Fibroblast of skin of scalp (primary cell): Measurements from ENCODE around the gene CAPZA2.
"Not testable (repeated sequence)": the region's sequence is repeated elsewhere in the genome, so short reads cannot be mapped to it uniquely, and the experiment has no call there.

Source experiments
- DNase-seq: peaks from one replicate; pipeline ENCODE4 v3.0.0-alpha.2; 2013

CAPZA2 gene

GRCh38 chr7:116922545-116922944 is 60.2 kb downstream of the CAPZA2 start:
- DNase-seq, result no peak

GRCh38 chr7:116924741-116925140 is 62.4 kb downstream of the CAPZA2 start:
- peak; percentile 34 for DNase-seq

GRCh38 chr7:116929021-116929420 is 66.6 kb downstream of the CAPZA2 start:
- no peak for DNase-seq

GRCh38 chr7:116929914-116930913 is 67.8 kb downstream of the CAPZA2 start:
- DNase-seq, result peak; percentile 69

- DNase-seq, result no peak
Measured at GRCh38 chr7:116932566-116932965, 70.2 kb downstream of the CAPZA2 start.

DNA sequence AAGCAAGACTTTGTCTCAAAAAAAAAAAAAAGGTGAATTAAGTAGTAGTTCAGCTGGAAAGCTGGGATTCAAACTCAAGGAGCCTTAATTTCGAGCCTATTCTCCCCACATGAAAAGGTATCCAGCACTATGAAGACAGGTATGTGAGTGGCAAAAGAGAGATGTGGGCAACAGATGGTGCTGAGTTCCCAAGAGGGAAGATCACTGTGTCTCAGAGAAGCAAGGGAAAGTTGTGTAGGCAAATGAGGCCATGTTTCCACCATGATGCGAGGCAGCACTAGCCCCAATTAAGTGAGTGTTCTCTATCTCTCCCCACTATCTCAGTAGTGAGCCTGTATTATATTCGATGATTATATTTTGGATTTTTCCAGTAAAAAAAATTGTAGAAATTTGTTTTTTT is 71.1 kb downstream of the CAPZA2 start:
- DNase-seq, result no peak

DNA sequence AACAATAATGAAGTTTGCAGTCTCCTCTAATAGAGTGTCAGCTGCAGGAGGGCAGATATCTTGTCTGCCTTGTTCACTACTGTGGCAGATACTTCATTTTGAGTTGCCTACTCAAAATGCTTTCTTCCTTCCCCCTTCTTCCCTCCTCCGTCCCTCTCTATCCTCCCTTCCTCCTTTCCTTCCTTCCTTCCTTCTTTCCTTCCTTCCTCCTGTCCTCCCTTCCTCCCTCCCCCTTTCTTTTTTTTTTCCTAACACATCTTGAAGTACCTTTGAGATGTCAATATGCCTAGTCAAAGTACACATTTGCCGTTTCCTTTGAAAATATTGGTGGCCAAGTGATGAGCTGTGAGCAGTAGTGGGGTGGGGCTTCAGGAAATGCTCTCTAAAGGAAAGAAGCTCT is 72.2 kb downstream of the CAPZA2 start:
- no peak for DNase-seq

GRCh38 chr7:116936844-116937243 is 74.5 kb downstream of the CAPZA2 start:
- DNase-seq, result not testable (repeated sequence)

- DNase-seq, result no peak
Measured at GRCh38 chr7:116938678-116939077, 76.3 kb downstream of the CAPZA2 start.

DNA sequence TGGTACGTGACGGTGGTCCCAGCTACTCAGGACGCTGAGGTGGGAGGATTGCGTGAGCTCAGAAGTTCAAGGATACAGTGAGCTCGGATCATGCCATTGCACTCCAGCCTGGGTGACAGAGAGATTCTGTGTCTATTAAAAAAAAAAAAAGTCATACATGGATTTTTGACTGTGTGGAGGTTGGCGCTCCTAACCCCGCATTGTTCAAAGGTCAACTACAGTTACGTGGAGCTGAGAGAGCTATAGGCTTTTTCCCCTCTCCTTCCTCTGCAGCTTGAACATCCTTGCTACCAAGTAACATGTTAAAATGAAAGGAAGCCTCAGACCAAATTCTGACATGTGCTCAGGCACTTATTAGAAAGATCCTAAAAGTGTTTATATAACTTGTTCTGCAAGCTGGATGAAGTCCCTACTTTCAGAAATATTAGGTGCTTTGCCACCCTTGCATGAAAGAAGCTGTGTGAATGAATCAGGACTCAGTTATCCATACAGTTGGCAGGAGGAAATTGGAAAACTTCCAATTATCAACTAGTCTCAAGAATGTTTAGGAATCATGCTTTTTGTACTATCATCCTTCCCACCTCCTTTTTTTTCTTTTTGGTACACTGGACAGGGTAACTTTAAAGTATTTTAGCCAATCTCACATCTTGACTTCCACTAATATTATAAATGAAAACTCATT is 78.4 kb downstream of the CAPZA2 start:
- no peak for DNase-seq

DNA sequence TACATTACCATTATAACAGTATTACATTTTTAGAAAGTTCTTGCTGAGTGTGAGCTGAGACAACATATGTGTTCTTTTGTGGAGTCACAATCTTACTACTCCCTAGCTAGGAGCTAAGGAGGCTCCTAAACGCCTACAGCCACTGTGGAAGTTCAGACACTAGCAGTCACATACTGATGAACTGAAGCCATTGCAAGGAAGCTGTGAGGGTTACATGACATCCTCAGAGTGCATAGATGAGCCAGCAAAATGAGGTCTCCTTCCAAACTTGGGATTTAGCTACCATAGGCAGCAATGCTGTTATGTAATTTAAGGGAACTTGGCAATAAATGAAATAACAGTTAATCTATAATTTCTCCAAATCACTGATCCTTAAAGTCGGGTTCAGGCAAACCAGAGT is 80.1 kb downstream of the CAPZA2 start:
- no peak for DNase-seq

GRCh38 chr7:116948934-116949333 is 86.5 kb downstream of the CAPZA2 start:
- no peak for DNase-seq

DNA sequence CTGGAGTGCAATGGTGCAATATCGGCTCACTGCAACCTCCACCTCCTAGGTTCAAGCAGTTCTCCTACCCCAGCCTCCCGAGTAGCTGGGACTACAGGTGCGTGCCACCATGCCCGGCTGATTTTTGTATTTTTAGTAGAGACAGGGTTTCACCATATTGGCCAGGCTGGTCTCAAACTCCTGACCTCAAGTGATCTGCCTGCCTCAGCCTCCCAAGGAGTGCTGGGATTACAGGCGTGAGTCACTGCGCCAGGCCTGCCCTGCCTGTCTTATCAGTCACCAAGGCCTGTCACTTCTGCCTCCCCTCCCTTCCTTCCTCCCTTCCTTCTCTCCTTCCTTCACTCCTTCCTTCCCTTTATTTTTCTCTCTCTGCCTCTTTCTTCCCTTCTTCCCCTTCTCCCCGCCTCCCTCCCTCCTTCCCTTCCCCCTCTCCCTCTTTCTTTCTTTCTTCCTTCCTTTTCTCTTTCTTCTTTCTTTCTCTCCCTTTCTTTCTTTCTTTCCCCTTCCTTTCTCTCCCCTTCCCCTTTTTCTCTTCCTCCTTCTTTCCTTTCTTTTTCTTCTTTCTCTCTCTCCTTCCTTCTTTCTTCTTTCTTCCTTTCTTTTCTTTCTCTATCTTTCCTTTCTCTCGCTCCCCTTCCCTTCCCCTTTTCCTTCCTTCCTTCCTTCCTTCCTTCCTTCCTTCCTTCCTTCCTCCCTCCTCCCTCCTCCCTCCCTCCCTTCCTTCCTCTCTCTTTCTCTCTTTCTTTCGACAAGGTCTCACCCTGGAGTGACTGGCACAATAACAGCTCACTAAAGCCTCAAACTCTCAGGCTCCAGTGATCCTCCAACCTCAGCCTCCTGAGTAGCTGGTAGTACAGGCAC is 87.8 kb downstream of the CAPZA2 start:
- no peak for DNase-seq

DNA sequence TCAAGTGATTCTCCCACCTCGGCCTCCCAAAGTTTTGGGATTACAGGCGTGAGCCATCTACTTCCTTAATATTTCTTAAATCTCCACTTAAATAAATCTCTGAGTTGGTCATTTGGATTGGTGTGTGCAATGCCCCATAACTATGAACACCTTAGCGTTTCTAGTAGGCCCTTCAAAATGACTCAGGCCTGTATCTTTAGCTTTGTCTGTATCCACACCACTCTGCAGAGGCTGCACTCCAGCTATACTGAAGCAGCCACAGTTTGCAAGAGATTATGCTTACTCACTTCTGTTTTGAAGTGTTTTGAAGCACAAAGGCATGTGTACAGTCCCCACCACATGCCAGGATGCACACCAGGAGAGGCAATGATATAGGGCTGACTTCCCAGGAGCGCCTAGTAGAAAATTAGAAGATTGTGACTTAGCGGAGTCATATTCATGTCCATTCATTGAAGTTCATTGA is 88.5 kb downstream of the CAPZA2 start:
- DNase-seq, result no peak

GRCh38 chr7:116951366-116952292 is 89.2 kb downstream of the CAPZA2 start:
- DNase-seq, result no peak

DNA sequence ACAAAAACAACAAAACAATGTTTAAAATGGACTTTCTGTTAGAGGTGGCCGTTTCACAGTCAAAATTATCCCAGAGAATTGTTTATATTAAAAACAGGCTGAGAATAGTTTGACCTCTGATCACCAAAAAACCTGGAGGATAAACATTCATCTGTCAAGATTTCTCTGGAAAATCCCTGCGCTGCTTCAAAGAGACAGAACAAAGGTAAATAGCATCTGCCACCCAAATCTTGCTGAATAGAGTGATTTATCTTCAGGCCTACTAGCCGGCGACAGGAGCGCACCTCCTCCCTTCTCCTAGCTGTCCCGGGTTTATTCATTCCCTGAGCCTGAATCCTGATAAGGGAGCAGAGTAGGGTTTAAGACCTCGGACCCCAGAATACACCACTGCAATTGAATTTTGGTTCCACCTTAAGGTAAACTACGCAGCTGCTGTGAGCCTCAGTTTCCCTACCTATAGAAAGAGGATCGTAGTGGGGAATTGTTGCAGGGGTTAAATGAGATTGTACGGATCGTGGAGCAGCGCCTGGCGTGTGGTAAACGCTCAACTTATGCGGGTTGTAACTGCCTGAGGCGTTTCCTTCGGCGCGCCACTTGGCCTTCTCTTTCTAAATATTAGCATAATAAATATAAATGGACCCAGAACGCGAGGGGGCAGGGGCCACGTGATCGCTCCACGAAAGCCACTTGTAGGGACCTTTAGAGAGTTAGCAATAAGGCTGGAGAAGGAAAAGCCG is 90.4 kb downstream of the CAPZA2 start:
- DNase-seq, result no peak

DNA sequence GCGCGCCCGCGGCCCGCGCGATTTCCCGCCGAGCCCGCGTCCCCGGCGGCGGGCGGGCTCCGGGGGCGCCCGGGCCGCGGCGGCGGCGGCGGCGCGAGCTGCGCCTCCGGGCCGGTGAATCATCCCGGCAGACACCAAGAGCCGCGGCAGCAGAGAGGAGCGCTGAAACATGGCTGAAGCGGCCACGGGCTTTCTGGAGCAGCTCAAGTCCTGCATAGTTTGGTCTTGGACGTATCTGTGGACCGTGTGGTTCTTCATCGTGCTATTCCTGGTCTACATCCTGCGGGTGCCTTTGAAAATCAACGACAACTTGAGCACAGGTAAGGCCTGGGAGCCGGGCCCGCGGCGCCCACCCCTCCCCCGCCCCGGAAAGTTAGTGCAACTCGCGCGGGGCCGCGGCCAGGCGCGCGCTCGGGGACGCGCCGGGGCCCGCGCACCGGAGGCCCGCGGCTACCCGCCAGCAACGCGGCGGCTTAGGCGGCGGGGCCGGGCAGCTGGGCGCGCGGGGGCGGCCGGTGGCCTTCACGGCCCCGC is 91.1 kb downstream of the CAPZA2 start, which contains the start of gene ST7:
ST7 (plus strand) TSS at position 130 of the 534 bp plus-strand sequence; CDS start at position 170, 40 bp downstream.
- peak; percentile 77 for DNase-seq

GRCh38 chr7:116953906-116954838 is 91.8 kb downstream of the CAPZA2 start:
- DNase-seq, result peak; percentile 93

GRCh38 chr7:116955340-116955739 is 93.0 kb downstream of the CAPZA2 start:
- no peak for DNase-seq
